ENCODE measurements around the gene ATP2C2. TPM values are rescaled to one million over a fixed set of nuclear protein-coding genes. Genes with fewer than 3 reads are reported as not detected.

Gene ATP2C2
- total RNA-seq, 4 donors from 2014 or later: 138 to 3,342 (median 155) TPM

- in situ Hi-C loops (cut with MboI; ENCODE audit: low pct_ligation_motif_present in 1 of 4, low pct_unique_long_range_greater_than_20kb in 1 of 4, low sequenced_read_pairs in 3 of 4) (no loop called here), intact Hi-C loops (cut with DNase I; ENCODE audit: low total_unique reads) (no loop called here)
- H3K4me1 ChIP-seq: peaks cover 0 to 12% (median 6%) of the 10 kb centered on the region in 4 donors
- no peak overlapping the region for H3K4me3 ChIP-seq
- TF ChIP-seq CTCF (IDR thresholded peaks at IDR 0.05): no peak
- TF ChIP-seq EP300 (IDR thresholded peaks at IDR 0.05; ENCODE audit: low read depth): no peak
- no peak for TF ChIP-seq POLR2A (IDR thresholded peaks at IDR 0.05)
- no peak for TF ChIP-seq POLR2AphosphoS5 (IDR thresholded peaks at IDR 0.05)
- no peaks in the 10 kb centered on the region for H3K36me3 ChIP-seq
- DNase-seq: no peak
- no peaks in the 10 kb centered on the region for H3K9me3 ChIP-seq
- 74 to 75% methylated on average over 3 to 4 of the region's 4 CpGs for WGBS, 2 donors (ENCODE audit: low coverage in 1 of 2)
- H3K27me3 ChIP-seq: no peaks in the 10 kb centered on the region
- no peak overlapping the region for H3K27ac ChIP-seq
Observed at GRCh38 chr16:84446084-84446483, 77.7 kb downstream of the ATP2C2 start.

GRCh38 chr16:84446596-84447392 is 78.5 kb downstream of the ATP2C2 start:
- no peaks in the 10 kb centered on the region for H3K27me3 ChIP-seq
- H3K36me3 ChIP-seq: no peaks in the 10 kb centered on the region
- no peak for DNase-seq
- peaks cover 0 to 12% (median 6%) of the 10 kb centered on the region in 4 donors for H3K4me1 ChIP-seq
- H3K9me3 ChIP-seq: no peaks in the 10 kb centered on the region
- no peak overlapping the region for H3K27ac ChIP-seq
- H3K4me3 ChIP-seq: no peak overlapping the region
- TF ChIP-seq CTCF (IDR thresholded peaks at IDR 0.05): no peak
- no peak for TF ChIP-seq POLR2A (IDR thresholded peaks at IDR 0.05)
- TF ChIP-seq POLR2AphosphoS5 (IDR thresholded peaks at IDR 0.05): no peak
- TF ChIP-seq EP300 (IDR thresholded peaks at IDR 0.05; ENCODE audit: low read depth): no peak
- intact Hi-C loops (cut with DNase I; ENCODE audit: low total_unique reads): no loop called here
- 71 to 83% methylated on average over 8 to 14 of the region's 14 CpGs for WGBS, 2 donors (ENCODE audit: low coverage in 1 of 2)
- in situ Hi-C loops (cut with MboI; ENCODE audit: low pct_ligation_motif_present in 1 of 4, low pct_unique_long_range_greater_than_20kb in 1 of 4, low sequenced_read_pairs in 3 of 4): no loop called here

- H3K4me1 ChIP-seq: peaks cover 0 to 3% (median 2%) of the 10 kb centered on the region in 4 donors
- no peaks in the 10 kb centered on the region for H3K9me3 ChIP-seq
- in situ Hi-C loops (cut with MboI; ENCODE audit: low pct_ligation_motif_present in 1 of 4, low pct_unique_long_range_greater_than_20kb in 1 of 4, low sequenced_read_pairs in 3 of 4) (no loop called here), intact Hi-C loops (cut with DNase I; ENCODE audit: low total_unique reads) (no loop called here)
- no peaks in the 10 kb centered on the region for H3K27me3 ChIP-seq
- 87 to 100% methylated on average over 1 to 10 of the region's 10 CpGs for WGBS, 2 donors (ENCODE audit: low coverage in 1 of 2)
- H3K4me3 ChIP-seq: no peak overlapping the region
- TF ChIP-seq POLR2A (IDR thresholded peaks at IDR 0.05) (no peak), EP300 (IDR thresholded peaks at IDR 0.05; ENCODE audit: low read depth) (no peak), CTCF (IDR thresholded peaks at IDR 0.05) (no peak), POLR2AphosphoS5 (IDR thresholded peaks at IDR 0.05) (no peak)
- DNase-seq: no peak
- no peak overlapping the region for H3K27ac ChIP-seq
- no peaks in the 10 kb centered on the region for H3K36me3 ChIP-seq
Observed at GRCh38 chr16:84448444-84448843, 80.1 kb downstream of the ATP2C2 start.

GRCh38 chr16:84449156-84450140 is 81.1 kb downstream of the ATP2C2 start:
- peak overlapping the region in 2 of 4 donors; percentile 23 to 52 for H3K27ac ChIP-seq
- WGBS, 2 donors (ENCODE audit: low coverage in 1 of 2): 71 to 80% methylated on average over 5 to 38 of the region's 38 CpGs
- H3K9me3 ChIP-seq: no peaks in the 10 kb centered on the region
- no peaks in the 10 kb centered on the region for H3K4me1 ChIP-seq
- H3K27me3 ChIP-seq: no peaks in the 10 kb centered on the region
- TF ChIP-seq EP300 (IDR thresholded peaks at IDR 0.05; ENCODE audit: low read depth) (no peak), POLR2AphosphoS5 (IDR thresholded peaks at IDR 0.05) (peak; percentile 20 to 61 (median 46))
- in situ Hi-C loops (cut with MboI; ENCODE audit: low pct_ligation_motif_present in 1 of 4, low pct_unique_long_range_greater_than_20kb in 1 of 4, low sequenced_read_pairs in 3 of 4): no loop called here
- H3K4me3 ChIP-seq: no peak overlapping the region
- intact Hi-C loops (cut with DNase I; ENCODE audit: low total_unique reads): no loop called here
- peak; percentile 71 for DNase-seq
- no peaks in the 10 kb centered on the region for H3K36me3 ChIP-seq
